ENCODE results near the gene NOVA1. TPM values are rescaled to one million over a fixed set of nuclear protein-coding genes. Genes with fewer than 3 reads are reported as not detected.

The NOVA1 gene
- total and polyA plus RNA-seq, 5 donors from 2014 or later = 0.39 TPM; not detected in 4

- H3K9me3 ChIP-seq (ENCODE audit: control insufficient read depth in 2 of 2, low read length in 2 of 2) = peaks cover 4 to 6% of the 10 kb centered on the region in 2 experiments
- H3K36me3 ChIP-seq (ENCODE audit: control insufficient read depth, insufficient read depth, low read length) = no peaks in the 10 kb centered on the region
- Mint-ChIP-seq H3K27ac (no peak overlapping the region), H3K27me3 (no peaks in the 10 kb centered on the region), H3K4me3 (no peak overlapping the region), H3K9me3 (peaks cover 0 to 45% (median 8%) of the 10 kb centered on the region in 7 donors), H3K36me3 (no peaks in the 10 kb centered on the region), H3K4me1 (no peaks in the 10 kb centered on the region)
- ATAC-seq (ENCODE audit: low read depth in 2 of 2) (no peak), DNase-seq (no peak)
- H3K27me3 ChIP-seq (ENCODE audit: control insufficient read depth, insufficient read depth, low read length) = no peaks in the 10 kb centered on the region
- H3K4me3 ChIP-seq (ENCODE audit: low read depth, low read length) = no peak overlapping the region
- no peaks in the 10 kb centered on the region for H3K4me1 ChIP-seq (ENCODE audit: control insufficient read depth, insufficient read depth, low read length, poor library complexity, severe bottlenecking)
- no peak overlapping the region for H3K27ac ChIP-seq (ENCODE audit: insufficient read depth, low read length, poor library complexity, severe bottlenecking)
Measured at GRCh38 chr14:26404927-26405326, 192.9 kb downstream of the NOVA1 start.

DNA sequence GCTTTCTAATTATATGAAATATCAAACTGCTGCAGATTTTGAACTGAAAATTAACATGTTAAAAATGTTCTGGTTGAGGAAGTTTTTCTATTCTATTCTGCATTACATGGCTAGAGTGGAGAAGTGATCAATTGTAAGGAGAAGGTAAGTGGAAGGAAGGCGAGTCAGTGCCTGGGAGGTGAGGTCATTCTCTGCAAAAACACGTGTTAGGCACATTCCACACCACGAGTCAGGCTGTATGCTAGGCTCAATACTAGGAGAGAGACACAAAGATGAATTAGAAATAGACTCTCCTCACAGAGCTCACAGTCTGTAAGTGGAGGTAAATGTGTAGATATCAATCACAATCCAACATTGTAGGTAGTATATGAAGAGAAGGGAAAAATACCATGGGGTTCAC lies 194.1 kb downstream of the NOVA1 start:
- H3K4me3 Mint-ChIP-seq = no peak overlapping the region
- Histone ChIP-seq H3K36me3 (ENCODE audit: control insufficient read depth, insufficient read depth, low read length) (no peaks in the 10 kb centered on the region), H3K27me3 (ENCODE audit: control insufficient read depth, insufficient read depth, low read length) (no peaks in the 10 kb centered on the region), H3K4me1 (ENCODE audit: control insufficient read depth, insufficient read depth, low read length, poor library complexity, severe bottlenecking) (no peaks in the 10 kb centered on the region), H3K4me3 (ENCODE audit: low read depth, low read length) (no peak overlapping the region), H3K9me3 (ENCODE audit: control insufficient read depth in 2 of 2, low read length in 2 of 2) (peaks cover 4 to 6% of the 10 kb centered on the region in 2 experiments), H3K27ac (ENCODE audit: insufficient read depth, low read length, poor library complexity, severe bottlenecking) (no peak overlapping the region)
- no peak for ATAC-seq (ENCODE audit: low read depth in 2 of 2)
- no peaks in the 10 kb centered on the region for H3K36me3 Mint-ChIP-seq
- H3K9me3 Mint-ChIP-seq = peaks cover 1 to 51% (median 8%) of the 10 kb centered on the region in 7 donors
- H3K27ac Mint-ChIP-seq = no peak overlapping the region
- no peak for DNase-seq
- no peaks in the 10 kb centered on the region for H3K27me3 Mint-ChIP-seq
- H3K4me1 Mint-ChIP-seq = no peaks in the 10 kb centered on the region

- Histone ChIP-seq H3K4me1 (ENCODE audit: control insufficient read depth, insufficient read depth, low read length, poor library complexity, severe bottlenecking) (no peaks in the 10 kb centered on the region), H3K36me3 (ENCODE audit: control insufficient read depth, insufficient read depth, low read length) (no peaks in the 10 kb centered on the region), H3K27me3 (ENCODE audit: control insufficient read depth, insufficient read depth, low read length) (no peaks in the 10 kb centered on the region), H3K4me3 (ENCODE audit: low read depth, low read length) (no peak overlapping the region), H3K27ac (ENCODE audit: insufficient read depth, low read length, poor library complexity, severe bottlenecking) (no peak overlapping the region), H3K9me3 (ENCODE audit: control insufficient read depth in 2 of 2, low read length in 2 of 2) (peaks cover 4 to 6% of the 10 kb centered on the region in 2 experiments)
- no peaks in the 10 kb centered on the region for H3K4me1 Mint-ChIP-seq
- no peak for ATAC-seq (ENCODE audit: low read depth in 2 of 2)
- no peaks in the 10 kb centered on the region for H3K36me3 Mint-ChIP-seq
- no peak for DNase-seq
- no peaks in the 10 kb centered on the region for H3K27me3 Mint-ChIP-seq
- peaks cover 2 to 48% (median 8%) of the 10 kb centered on the region in 7 donors for H3K9me3 Mint-ChIP-seq
- H3K4me3 Mint-ChIP-seq = peak overlapping the region in 1 of 4 donors; percentile 47
- H3K27ac Mint-ChIP-seq = no peak overlapping the region
Measured at GRCh38 chr14:26402126-26402525, 195.7 kb downstream of the NOVA1 start.

DNA sequence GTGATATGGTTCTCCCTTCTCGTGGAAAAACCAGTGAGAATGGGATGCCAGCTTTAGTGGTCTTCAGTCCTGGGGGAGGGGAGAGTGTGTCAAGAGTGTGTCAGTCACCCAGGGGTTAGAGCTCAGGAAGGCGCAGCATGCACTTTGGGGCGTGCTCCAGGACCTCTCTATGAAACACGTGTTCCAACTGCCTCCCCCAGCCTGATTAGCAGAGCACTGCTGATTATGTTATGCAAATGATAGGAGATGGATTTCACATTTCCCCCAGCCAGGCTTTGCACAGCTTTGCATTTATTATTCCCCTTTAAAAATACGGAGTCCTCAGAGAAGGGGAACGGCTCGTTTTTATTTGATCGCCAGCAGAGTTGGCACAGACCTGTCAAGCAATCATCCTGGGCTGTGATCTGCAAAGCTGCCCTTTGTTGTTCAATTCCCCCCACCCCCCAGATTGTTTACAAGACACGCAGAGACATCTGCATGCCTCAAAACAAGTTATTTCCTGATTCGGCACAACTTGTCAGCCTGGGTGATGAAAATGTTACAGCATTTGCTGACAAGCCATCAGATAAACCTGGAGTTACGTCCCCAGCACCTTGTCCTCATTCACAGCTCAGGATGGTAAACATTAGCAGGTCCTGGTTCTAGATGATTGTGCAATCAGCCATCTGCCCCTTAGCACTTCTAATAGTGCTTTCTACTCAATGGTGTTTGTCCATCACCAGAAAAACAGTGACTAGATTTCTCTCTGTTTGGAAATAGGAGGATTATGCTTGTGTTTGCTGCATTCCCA lies 196.5 kb downstream of the NOVA1 start:
- H3K27ac Mint-ChIP-seq = no peak overlapping the region
- H3K9me3 Mint-ChIP-seq = peaks cover 3 to 43% (median 8%) of the 10 kb centered on the region in 7 donors
- DNase-seq = no peak
- Histone ChIP-seq H3K27ac (ENCODE audit: insufficient read depth, low read length, poor library complexity, severe bottlenecking) (no peak overlapping the region), H3K4me1 (ENCODE audit: control insufficient read depth, insufficient read depth, low read length, poor library complexity, severe bottlenecking) (no peaks in the 10 kb centered on the region), H3K27me3 (ENCODE audit: control insufficient read depth, insufficient read depth, low read length) (no peaks in the 10 kb centered on the region), H3K4me3 (ENCODE audit: low read depth, low read length) (no peak overlapping the region), H3K9me3 (ENCODE audit: control insufficient read depth in 2 of 2, low read length in 2 of 2) (peaks cover 4 to 6% of the 10 kb centered on the region in 2 experiments), H3K36me3 (ENCODE audit: control insufficient read depth, insufficient read depth, low read length) (no peaks in the 10 kb centered on the region)
- no peaks in the 10 kb centered on the region for H3K27me3 Mint-ChIP-seq
- H3K36me3 Mint-ChIP-seq = no peaks in the 10 kb centered on the region
- H3K4me3 Mint-ChIP-seq = no peak overlapping the region
- ATAC-seq (ENCODE audit: low read depth in 2 of 2) = no peak
- no peaks in the 10 kb centered on the region for H3K4me1 Mint-ChIP-seq

- Histone ChIP-seq H3K36me3 (ENCODE audit: control insufficient read depth, insufficient read depth, low read length) (no peaks in the 10 kb centered on the region), H3K27me3 (ENCODE audit: control insufficient read depth, insufficient read depth, low read length) (no peaks in the 10 kb centered on the region), H3K27ac (ENCODE audit: insufficient read depth, low read length, poor library complexity, severe bottlenecking) (no peak overlapping the region), H3K9me3 (ENCODE audit: control insufficient read depth in 2 of 2, low read length in 2 of 2) (peaks cover 4 to 9% of the 10 kb centered on the region in 2 experiments), H3K4me1 (ENCODE audit: control insufficient read depth, insufficient read depth, low read length, poor library complexity, severe bottlenecking) (no peaks in the 10 kb centered on the region), H3K4me3 (ENCODE audit: low read depth, low read length) (no peak overlapping the region)
- Mint-ChIP-seq H3K9me3 (peaks cover 3 to 41% (median 6%) of the 10 kb centered on the region in 7 donors), H3K4me1 (no peaks in the 10 kb centered on the region), H3K4me3 (no peak overlapping the region), H3K27ac (no peak overlapping the region), H3K36me3 (no peaks in the 10 kb centered on the region), H3K27me3 (no peaks in the 10 kb centered on the region)
- ATAC-seq (ENCODE audit: low read depth in 2 of 2) (no peak), DNase-seq (no peak)
Measured at GRCh38 chr14:26400373-26400772, 197.5 kb downstream of the NOVA1 start.

DNA sequence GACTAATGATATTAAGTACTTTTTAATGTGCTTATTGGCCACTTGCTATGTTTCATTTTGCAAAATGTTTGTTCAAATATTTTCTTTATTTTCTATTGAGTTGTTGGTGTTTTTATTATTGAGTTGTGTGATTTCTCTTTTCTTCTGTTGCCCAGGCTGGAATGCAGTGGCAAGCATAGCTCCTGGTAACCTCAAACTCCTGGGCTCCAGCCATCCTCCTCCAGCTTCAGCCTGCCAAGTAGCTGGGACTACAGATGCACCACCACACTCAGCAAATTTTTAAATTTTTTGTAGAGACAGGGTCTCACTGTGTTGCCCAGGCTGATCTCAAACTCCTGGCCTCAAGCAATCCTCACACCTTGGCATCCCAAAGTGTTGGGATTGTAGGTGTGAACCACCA lies 199.2 kb downstream of the NOVA1 start:
- no peak overlapping the region for H3K27ac ChIP-seq (ENCODE audit: insufficient read depth, low read length, poor library complexity, severe bottlenecking)
- no peaks in the 10 kb centered on the region for H3K27me3 Mint-ChIP-seq
- no peaks in the 10 kb centered on the region for H3K36me3 ChIP-seq (ENCODE audit: control insufficient read depth, insufficient read depth, low read length)
- H3K9me3 ChIP-seq (ENCODE audit: control insufficient read depth in 2 of 2, low read length in 2 of 2) = peaks cover 0 to 9% of the 10 kb centered on the region in 2 experiments
- no peaks in the 10 kb centered on the region for H3K36me3 Mint-ChIP-seq
- H3K4me3 Mint-ChIP-seq = no peak overlapping the region
- no peak for DNase-seq
- no peak for ATAC-seq (ENCODE audit: low read depth in 2 of 2)
- H3K4me1 Mint-ChIP-seq = no peaks in the 10 kb centered on the region
- H3K4me1 ChIP-seq (ENCODE audit: control insufficient read depth, insufficient read depth, low read length, poor library complexity, severe bottlenecking) = no peaks in the 10 kb centered on the region
- no peak overlapping the region for H3K4me3 ChIP-seq (ENCODE audit: low read depth, low read length)
- H3K9me3 Mint-ChIP-seq = peaks cover 0 to 33% (median 5%) of the 10 kb centered on the region in 7 donors
- no peak overlapping the region for H3K27ac Mint-ChIP-seq
- no peaks in the 10 kb centered on the region for H3K27me3 ChIP-seq (ENCODE audit: control insufficient read depth, insufficient read depth, low read length)
